ENCODE measurements around the gene SNAPC4.

DNA sequence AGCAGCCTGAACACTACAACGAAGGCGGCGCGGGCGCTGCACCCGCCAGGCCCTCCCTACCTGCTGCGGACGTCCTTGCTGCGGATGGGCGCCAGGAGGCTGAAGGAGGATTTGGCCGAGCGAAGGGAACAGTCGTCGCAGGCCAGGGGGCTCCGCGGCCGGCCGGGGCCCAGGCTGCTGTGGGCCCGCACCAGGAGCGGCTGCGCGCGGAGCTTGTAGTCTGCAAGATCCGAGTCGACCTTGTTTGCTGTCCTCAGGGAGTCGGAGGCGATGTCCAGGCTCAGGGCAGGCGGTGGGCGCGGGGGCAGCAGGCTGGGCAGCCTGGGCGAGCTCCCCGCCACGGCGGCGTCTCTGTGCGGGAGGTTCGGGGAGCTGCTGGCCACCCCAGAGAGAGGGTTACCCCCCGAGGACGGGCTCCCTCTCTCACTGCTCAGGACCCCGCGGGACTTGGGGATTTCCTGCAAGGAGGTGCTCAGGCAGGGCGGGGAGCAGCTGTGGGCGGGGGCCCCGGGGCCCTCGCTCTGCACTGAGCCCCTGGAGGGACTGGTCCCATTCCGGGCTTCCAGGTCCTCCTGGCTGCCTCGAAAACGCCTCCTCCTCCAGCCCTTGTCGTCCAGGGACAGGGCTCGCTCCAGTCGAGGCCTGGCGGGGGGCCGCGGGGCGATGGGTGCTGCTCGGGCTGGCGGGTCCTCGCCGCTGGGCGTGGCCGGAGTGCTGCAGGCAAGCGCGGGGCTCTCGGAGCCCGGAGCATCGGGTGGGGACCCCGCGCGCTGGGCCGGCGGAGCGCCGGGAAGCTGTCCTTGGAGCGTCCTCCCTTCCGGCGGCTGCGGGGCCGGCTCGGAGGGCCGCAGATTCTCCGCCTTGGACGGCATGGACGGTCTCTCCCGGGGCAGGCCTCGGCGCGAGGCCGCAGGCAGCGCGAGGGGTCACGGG lies 38.8 kb upstream of the SNAPC4 start:
- TF ChIP-seq, protein P1, sequence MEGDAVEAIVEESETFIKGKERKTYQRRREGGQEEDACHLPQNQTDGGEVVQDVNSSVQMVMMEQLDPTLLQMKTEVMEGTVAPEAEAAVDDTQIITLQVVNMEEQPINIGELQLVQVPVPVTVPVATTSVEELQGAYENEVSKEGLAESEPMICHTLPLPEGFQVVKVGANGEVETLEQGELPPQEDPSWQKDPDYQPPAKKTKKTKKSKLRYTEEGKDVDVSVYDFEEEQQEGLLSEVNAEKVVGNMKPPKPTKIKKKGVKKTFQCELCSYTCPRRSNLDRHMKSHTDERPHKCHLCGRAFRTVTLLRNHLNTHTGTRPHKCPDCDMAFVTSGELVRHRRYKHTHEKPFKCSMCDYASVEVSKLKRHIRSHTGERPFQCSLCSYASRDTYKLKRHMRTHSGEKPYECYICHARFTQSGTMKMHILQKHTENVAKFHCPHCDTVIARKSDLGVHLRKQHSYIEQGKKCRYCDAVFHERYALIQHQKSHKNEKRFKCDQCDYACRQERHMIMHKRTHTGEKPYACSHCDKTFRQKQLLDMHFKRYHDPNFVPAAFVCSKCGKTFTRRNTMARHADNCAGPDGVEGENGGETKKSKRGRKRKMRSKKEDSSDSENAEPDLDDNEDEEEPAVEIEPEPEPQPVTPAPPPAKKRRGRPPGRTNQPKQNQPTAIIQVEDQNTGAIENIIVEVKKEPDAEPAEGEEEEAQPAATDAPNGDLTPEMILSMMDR (IDR thresholded peaks at IDR 0.05 in 8 of 11, conservative IDR thresholded peaks at IDR 0.05 in 3 of 11) = no peak
- peak in 2 of 3 donors; percentile 3 to 27 for TF ChIP-seq POLR2AphosphoS5 (IDR thresholded peaks at IDR 0.05)
